ENCODE results near the gene TBC1D1.
A peak's percentile ranks its signal among the peaks of the same experiment; 100 is the strongest.
"Not testable (repeated sequence)": the region's sequence is repeated elsewhere in the genome, so short reads cannot be mapped to it uniquely, and the experiment has no call there.

Gene TBC1D1

DNA sequence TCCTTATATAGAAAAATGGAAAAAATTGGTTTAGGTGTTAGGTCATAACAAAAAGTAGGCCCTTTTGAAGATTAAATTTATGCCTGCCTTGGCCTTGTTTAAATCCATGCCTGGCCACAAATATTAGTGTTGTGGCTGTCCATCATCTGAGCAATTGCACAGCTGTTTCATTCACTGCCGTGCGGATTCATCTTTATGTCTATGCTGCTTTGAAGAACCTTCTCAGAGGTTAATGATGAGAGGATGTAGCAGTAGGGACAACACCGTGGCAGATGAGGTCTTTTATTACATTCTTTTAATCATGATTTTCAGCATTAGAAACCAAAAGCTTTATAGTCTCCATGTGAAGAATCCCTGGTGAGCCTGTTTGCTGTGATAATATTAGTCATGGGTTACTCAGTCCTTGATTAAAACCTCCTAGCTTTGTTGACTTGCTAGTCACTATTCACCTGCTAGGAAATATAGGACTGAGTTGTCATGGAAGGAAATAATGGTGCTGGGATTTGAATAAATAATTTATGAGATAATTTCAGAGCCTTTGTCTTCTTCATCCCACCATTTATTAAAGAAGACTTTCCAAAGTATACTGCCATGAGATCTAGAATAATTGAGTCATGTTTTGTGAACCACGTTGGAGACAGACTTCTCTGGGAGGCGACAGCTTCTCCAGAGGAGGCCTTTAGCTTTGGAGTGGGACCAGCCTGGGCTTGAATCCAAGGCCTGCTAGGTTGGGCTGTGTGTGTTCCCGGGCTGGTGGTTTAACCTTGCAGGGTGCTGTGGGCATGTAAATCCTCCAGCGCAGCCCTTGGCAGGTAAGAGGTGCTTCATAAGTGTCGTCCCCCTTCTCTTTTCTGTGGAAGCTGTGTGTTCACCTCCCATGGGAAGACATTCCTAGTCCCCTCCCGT lies 122.8 kb downstream of the TBC1D1 start:
- peak; percentile 57 for DNase-seq (ENCODE audit: low spot score)

GRCh38 chr4:38014421-38014852 lies 123.6 kb downstream of the TBC1D1 start:
- no peak for DNase-seq (ENCODE audit: low spot score)

DNA sequence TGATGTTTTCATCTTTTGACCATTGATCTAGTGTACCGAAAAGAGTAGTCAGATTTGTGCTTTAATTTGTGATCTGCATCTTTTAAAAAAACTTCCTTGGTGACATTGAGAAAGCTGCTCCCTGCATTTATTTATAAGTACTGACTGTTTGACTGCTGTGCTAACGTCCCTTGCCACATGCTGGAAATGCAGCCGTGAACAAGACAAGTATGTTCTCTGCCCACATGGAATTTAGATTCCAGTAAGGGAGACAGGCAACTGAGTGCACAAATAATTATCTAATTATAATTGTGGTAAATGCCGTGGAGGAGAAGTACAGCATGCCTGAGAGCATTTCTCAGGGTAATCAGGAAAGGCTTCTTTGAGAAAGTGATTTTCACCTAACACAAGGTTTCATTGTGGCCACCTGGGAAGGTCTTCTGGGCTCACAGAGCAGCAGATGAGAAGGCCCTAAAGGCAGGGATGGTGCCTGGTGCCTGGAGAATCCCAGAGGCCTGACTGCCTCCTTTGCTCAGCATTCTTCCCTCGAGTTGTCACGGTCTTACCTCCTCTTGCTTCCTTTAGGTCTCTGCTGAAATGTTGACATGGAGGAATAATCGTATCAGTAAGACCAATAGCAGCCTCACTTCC lies 125.1 kb downstream of the TBC1D1 start:
- DNase-seq (ENCODE audit: low spot score): no peak

DNA sequence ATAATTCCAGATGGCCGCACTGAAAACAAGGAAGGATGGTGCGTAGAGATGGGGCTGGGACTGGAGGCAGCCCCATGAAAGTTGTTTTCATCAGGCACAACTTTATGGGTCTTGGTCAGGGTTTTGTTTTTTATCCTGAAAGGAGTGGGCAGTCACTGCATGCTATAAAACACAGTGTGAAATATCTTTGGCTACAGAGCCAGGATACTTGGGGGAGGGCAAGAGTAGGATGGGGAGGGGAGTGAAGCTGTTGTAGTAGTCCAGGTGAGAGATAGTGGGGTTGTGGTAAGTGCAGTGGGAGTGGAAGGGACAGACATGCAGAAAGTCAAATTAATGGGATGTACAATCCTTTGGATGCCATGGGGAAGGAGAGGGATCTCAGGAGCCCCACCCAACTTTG lies 125.8 kb downstream of the TBC1D1 start:
- DNase-seq (ENCODE audit: low spot score): no peak

DNA sequence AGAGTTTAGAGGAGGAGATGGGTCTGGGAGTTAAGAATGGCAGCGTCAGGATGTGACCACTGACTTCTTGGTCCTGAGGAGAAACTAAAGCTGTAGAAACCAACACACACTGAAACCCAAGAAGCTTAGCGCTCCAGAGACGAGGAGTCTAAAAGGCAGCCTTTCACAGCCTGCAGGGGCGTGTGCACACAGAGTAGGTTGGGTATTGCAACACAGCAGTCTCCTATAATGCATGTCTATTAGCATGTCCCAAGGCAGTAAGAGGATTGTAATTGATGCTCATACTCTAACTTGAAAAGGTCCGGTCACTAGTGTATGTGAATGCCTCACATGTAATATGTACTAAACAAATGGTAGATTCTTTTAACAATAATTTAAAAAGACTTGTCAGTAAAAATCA lies 126.7 kb downstream of the TBC1D1 start:
- DNase-seq (ENCODE audit: low spot score): no peak

DNA sequence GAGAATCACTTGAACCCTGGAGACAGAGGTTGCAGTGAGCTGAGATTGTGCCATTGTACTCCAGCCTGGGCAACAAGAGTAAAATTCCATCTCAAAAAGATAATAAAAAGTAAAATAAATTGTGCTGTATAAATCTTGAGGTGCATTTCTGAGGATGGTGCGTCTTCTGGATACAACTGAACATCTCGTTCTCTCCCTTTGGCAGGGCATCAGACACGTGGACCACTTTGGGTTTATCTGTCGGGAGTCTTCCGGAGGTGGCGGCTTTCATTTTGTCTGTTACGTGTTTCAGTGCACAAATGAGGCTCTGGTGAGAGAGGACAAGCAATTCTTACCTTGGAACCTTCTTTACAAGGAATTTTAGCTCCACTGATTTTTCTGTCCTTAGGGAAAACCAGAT lies 129.5 kb downstream of the TBC1D1 start:
- DNase-seq (ENCODE audit: low spot score): no peak

GRCh38 chr4:38020961-38021360 lies 130.1 kb downstream of the TBC1D1 start:
- DNase-seq (ENCODE audit: low spot score): not testable (repeated sequence)

DNA sequence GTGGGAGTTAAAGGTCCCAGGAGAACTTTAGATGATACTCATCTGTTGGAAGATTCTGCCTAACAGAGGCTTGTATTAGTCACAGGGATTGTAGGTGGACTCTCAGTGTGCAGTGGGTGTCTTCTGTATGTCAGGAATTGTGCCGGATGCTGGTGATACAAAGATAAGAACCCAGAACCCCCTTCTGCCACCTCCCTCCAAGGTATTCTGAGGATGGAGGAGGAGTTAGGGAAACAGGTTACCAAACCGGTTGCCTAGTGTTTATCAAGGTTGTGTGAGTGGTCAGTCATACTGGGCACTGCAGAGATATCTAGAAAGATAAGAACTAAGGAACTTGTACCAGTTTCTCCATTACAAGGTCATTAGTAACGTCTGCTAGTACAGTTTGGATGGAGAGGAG lies 130.9 kb downstream of the TBC1D1 start:
- DNase-seq (ENCODE audit: low spot score): peak; percentile 16

GRCh38 chr4:38023347-38024205 lies 132.7 kb downstream of the TBC1D1 start:
- DNase-seq (ENCODE audit: low spot score): no peak

GRCh38 chr4:38024206-38024509 lies 133.3 kb downstream of the TBC1D1 start:
- no peak for DNase-seq (ENCODE audit: low spot score)

DNA sequence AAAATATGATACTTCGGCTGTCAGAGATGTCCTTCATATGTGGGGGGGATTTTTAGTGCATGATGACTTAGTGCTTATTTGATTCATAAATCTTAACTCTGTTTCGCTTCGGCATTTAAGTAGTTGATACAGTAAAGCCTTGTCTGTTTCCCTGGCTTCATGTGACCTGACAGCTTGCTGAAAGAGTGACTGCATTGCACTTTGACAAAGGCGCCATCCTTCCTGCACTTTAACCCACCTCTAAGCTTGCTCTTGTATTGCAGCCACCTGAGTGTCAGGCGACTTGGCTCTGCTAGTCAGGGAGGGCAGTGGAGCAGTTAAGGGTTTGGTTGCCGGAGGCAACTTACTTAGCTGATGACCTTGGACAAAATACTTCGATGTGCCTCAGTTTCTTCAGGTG lies 134.8 kb downstream of the TBC1D1 start:
- no peak for DNase-seq (ENCODE audit: low spot score)

DNA sequence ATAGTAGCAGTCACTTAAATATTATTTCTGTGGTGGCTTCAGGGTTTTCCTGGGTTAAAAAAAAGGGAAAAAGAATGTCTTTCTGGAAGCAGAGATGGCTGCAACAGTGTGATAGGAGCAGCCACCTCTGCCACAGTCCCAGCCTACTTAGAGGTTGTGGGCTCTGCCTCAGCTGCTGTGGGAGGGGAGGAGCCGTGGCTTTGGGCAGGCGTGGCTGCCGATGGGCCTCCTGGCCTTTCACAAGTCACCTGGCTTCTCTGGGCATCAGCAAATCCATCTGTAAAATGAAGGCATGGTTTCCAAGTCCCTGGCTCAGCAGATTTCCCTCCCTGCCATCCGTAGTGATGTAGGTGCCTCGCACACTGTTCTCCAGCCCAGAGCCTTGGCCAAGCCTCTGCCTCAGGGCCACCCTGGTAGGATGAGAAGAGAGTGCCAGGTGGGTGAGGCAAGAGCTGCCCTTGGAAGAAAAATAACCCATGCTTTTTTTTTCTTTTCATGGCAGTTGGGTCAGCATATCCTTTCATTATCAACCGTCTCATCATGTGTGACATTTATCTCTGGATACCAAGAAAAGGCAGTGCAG lies 135.4 kb downstream of the TBC1D1 start:
- DNase-seq (ENCODE audit: low spot score): no peak

DNA sequence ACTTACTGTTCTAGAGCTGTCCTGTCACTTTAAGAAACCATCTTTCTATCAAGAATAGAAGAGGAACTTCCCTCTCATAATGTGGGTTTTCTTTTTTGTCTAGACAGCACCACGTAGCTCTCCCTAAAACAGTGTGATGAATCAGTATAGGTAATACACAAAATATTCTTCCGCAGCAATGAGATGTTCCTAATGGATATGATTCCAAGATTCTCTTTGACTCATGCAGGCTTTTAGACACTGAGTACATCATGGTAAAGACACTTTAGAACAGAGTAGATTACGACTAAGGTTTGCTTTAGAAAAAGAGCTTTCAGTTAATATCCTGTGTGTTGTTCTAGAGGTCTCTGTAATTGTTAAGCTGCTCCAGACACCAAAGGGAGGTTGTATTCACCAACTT lies 139.1 kb downstream of the TBC1D1 start:
- peak; percentile 67 for DNase-seq (ENCODE audit: low spot score)

DNA sequence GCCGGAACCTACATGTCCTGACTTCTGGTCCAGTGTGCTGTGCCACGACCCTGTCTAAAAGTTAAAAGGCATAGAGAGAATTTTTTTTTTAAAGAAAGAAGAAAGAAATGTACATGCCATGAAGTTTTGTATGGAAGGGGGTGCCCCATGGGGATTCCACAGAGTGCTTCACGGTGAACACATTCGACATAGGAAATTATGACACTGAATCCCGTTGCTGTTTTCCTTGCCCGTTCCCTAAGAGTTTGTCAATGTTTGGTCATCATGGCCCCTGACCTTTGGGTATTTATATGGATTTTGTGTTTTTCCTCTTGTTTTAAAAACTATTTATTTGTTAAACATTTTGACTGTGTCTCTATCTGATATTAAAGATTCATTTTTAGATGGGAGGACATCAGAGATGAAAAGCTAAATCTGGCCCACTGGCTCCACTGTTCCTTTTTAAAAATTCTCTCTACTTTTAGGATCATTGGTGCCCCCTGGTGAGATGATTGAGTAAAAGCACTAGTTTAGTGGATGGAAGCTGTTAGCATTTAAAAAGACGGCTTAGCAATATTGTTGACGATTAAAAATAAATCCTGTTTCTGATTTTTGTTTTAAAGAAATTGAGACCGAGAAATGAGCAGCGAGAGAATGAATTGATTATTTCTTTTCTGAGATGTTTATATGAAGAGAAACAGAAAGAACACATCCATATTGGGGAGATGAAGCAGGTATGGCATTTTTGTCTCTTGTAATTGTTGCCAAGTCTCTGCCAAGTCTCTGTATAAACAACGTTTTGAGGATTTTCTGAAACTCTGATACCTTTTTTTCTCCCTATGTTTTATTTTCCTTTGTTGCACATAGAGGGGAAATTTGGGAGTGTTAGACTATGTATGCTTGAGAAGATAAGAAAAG lies 144.3 kb downstream of the TBC1D1 start:
- DNase-seq (ENCODE audit: low spot score): peak; percentile 68

DNA sequence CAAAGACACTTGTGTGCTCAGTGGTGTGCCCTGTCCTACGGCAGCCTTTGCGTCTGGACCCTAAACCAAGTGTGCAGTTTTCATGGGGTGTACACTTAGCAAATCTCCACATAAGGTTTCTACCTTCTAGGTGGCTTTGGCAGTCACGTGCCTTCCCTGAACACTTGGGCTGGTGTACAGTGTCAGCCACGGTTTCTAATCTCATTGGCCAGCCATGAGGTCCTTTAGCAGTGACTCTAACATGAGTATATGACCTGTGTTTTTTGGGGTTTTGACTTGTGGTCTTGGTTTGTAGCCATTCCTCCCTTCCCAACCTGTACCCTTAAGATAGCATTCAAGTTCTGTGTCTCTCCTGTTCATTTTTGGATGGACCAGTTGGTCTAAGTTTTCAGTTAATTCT lies 145.7 kb downstream of the TBC1D1 start:
- no peak for DNase-seq (ENCODE audit: low spot score)

GRCh38 chr4:38037612-38038011 lies 146.7 kb downstream of the TBC1D1 start:
- DNase-seq (ENCODE audit: low spot score): no peak

DNA sequence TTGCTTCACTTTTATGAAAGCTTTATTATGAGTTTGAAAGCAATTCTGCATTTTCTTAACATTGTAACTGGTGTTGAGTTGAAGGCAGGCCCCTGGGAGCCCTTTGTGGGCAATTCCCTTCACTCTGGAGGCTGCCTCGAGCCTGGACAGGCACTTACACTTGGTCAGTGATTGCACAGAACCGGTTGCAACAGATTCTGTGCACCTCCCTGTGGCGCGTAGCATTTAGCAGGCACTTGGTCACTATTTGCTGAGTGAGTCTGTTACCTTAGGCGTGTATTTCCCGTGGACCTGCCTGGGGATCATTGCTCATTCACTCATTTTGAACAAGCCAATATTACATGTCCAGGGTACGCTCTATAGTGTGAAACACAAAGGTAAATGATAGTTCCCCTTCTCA lies 149.7 kb downstream of the TBC1D1 start:
- DNase-seq (ENCODE audit: low spot score): no peak

- peak; percentile 15 for DNase-seq (ENCODE audit: low spot score)
Observed at GRCh38 chr4:38044060-38044459, 153.2 kb downstream of the TBC1D1 start.

GRCh38 chr4:38045289-38045988 lies 154.6 kb downstream of the TBC1D1 start:
- no peak for DNase-seq (ENCODE audit: low spot score)

- DNase-seq (ENCODE audit: low spot score): no peak
Observed at GRCh38 chr4:38046727-38047489, 156.0 kb downstream of the TBC1D1 start.
